Activated CD8-positive, alpha-beta memory T cell treated with anti-CD3 and anti-CD28 coated beads for 4 hours (primary cell): ENCODE measurements around the gene ACOT9.
"Not testable (repeated sequence)": the region's sequence is repeated elsewhere in the genome, so short reads cannot be mapped to it uniquely, and the experiment has no call there.

Experiments
- DNase-seq, 2 donors: peaks; one replicate each; pipeline ENCODE4 v3.0.0-alpha.2; 2020; ENCODE audit warnings: low read depth in 2 of 2

ACOT9 gene

GRCh38 chrX:23742697-23743622, at the start of gene ACOT9:
TSS of gene ACOT9 (minus strand) at chrX:23743276. CDS start at chrX:23743144, 132 bp downstream.
- DNase-seq: peak; percentile 29 to 36

GRCh38 chrX:23790155-23790497, 47.0 kb upstream of the ACOT9 start:
- DNase-seq: no peak

GRCh38 chrX:23789386-23790154, 46.5 kb upstream of the ACOT9 start:
- DNase-seq: no peak

- no peak for DNase-seq
These were observed 45.9 kb upstream of the ACOT9 start for GRCh38 chrX:23788946-23789345.

GRCh38 chrX:23788521-23788920, 45.4 kb upstream of the ACOT9 start:
- DNase-seq: no peak

GRCh38 chrX:23787745-23788118, 44.7 kb upstream of the ACOT9 start:
- DNase-seq: no peak

- DNase-seq: no peak
These were observed 43.3 kb upstream of the ACOT9 start for GRCh38 chrX:23786268-23786815.

GRCh38 chrX:23785580-23785979, 42.5 kb upstream of the ACOT9 start:
- DNase-seq: no peak

GRCh38 chrX:23784470-23785331, 41.6 kb upstream of the ACOT9 start:
- no peak for DNase-seq

- DNase-seq: no peak
These were observed 40.8 kb upstream of the ACOT9 start for GRCh38 chrX:23783589-23784469.

- peak; percentile 85 to 91 for DNase-seq
These were observed 40.0 kb upstream of the ACOT9 start, which contains the start of gene SAT1 for GRCh38 chrX:23782863-23783588. TSS of gene SAT1 (plus strand) at chrX:23783173. CDS start at chrX:23783352, 179 bp downstream.

- DNase-seq: no peak
These were observed 39.4 kb upstream of the ACOT9 start for GRCh38 chrX:23782455-23782854.

- no peak for DNase-seq
These were observed 35.9 kb upstream of the ACOT9 start for GRCh38 chrX:23779025-23779424.

GRCh38 chrX:23776363-23776762, 33.3 kb upstream of the ACOT9 start:
- DNase-seq: no peak

GRCh38 chrX:23773601-23774175, 30.6 kb upstream of the ACOT9 start:
- DNase-seq: peak; percentile 4 to 35

- not testable (repeated sequence) for DNase-seq
These were observed 28.0 kb upstream of the ACOT9 start for GRCh38 chrX:23771086-23771485.

- no peak for DNase-seq
These were observed 27.1 kb upstream of the ACOT9 start for GRCh38 chrX:23770142-23770541.

- no peak for DNase-seq
These were observed 23.8 kb upstream of the ACOT9 start for GRCh38 chrX:23766650-23767551.
